DMS 273 (cell line): ENCODE data around the gene TMEM242.
"Not testable (repeated sequence)": the region's sequence is repeated elsewhere in the genome, so short reads cannot be mapped to it uniquely, and the experiment has no call there.

Experiments used
- DNase-seq: peaks from one replicate; lab custom pipeline; 2025; ENCODE audit not compliant: unreplicated experiment; lab: John Stamatoyannopoulos, UW

The TMEM242 gene

DNA sequence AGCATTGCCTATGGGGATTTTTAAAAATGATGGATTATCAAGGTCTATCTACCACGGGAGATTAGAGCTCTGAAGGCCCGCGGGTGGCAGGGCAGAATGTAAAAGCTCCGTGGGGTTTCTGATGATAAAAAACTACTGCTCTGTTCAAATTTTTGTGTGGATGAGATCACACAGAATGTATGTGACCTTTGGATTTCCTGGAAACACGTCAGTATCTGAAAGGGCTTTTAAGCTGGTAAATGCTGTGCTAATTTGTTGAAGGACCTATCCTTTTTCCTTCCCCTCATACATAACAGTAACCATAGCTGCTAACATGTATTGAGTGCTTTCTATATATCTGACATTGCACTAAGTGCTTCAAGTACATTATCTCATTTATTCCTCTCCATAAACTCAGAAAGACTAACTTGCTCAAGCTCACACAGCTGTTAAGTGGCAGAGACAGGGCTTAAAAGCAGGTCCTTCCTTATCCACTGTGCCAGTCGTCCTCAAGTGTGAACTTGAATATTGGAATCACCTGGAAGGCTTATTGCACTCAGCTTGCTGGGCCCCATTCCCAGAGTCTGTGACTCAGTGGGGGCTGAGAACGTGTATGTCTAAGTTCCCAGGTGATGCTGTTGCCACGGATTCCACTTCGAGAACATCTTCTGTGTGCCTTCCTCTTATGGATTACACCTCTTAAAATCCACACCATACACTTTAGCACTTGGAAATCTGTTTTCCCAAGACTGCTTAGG, 1.9 kb upstream of the TMEM242 start:
- DNase-seq: no peak

DNA sequence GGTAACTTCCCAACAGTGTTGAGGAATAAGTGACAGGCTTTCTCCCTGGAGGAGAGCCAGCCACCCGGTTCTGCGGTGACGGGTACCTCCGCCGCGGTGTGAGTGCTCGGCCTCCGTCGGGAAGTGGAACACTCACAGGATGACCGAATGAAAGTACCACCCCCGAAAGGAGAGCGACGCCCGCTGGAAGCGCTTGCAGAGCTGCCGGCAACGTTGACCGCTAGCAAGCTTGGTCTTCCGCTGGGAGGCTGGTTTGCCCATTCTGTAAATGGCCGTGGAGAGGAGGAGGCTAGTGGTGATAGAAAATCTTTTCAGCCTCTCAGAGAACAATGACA, 614 bp upstream of the TMEM242 start:
- DNase-seq: no peak

DNA sequence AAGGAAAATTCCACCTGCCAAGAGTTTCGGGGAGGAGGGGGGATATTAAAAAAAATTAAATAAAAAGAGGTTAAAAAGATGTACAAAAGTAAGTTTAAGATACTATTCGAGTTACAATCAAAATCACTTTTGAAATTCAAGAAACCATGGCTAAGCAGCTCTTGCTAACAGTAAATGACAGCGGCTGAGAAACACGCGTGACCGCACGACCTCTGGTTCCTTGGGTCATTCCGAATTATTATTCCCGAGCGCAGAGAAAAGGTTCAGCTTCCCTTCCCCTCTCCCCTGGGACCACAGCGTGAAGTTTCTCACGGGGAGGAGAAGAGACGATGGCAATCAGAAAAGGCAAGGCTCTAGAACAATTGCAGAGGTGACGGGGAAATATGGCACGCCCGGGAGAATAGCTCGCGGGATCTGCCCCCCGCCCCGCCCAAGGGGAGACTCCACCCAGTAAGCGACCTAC, 496 bp downstream of the TMEM242 start:
- DNase-seq: no peak

DNA sequence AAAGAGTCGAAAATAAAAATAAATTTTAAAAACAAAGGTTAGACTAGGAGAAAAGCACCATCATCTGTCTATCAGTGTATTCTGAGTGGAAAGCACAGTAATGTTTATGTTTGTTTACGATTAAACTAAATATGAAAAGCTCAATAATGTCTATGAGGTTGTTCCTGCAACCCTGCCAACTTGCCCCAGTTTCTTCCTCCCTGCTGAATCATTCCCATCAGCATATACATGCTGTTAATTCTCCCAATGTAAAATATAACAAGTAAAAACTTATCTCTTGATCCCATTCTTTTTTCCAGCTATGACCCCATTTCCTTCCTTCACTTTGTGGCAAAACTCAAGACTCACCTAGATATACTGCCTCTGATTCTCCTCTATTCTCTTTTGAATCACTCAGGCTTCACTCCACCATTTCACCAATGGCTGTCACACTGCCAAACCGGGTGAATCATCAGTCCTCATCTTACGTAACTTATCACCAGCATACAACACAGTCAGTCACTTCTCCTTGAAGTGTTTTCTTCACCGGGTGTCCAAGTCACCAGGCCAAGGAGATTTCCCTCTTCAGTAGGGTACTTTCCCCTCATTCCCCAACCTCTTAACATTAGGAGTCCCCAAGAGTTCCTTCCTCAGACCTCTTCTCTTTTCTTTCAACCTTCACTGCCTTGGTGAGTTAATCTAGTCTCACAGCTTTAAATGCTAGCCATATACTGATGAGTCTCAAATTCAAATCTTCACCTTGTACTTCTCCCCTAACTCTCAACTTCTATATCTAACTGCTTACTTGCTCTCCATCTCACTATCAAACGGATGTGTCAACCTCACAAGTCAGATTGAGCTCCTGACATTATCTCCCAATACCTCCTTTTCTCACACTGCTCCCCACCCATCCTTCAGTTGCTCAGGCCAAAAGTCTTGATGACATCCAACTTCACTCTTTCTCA, 6.2 kb downstream of the TMEM242 start:
- DNase-seq: no peak

DNA sequence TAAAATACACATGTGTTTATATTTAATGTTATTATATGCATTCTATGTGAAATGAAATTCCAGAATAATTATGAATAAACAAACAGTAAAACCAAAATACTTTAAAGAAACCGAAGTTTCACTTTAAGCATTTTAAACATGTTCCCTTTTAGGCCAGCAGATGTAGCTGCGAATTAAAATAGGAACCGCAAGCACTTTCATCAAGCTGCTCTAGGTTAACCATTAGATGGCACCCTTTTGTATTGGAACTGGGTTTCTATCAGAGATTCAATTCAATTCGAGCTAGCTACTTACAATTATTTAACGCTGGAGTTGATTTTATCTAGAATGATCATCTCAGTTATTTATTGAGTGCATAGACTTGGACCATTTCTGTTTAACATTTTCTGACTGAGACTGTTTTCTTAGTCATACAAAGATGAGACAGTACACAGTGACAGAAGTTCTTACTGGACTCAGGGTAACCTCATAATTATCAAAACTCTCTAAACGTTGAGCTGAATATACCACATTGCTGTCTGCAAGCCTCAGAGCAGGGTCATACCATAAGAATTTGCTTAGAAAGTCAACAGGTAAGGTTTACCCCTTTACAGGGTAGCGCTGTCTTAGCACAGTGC, 8.5 kb downstream of the TMEM242 start:
- DNase-seq: no peak

DNA sequence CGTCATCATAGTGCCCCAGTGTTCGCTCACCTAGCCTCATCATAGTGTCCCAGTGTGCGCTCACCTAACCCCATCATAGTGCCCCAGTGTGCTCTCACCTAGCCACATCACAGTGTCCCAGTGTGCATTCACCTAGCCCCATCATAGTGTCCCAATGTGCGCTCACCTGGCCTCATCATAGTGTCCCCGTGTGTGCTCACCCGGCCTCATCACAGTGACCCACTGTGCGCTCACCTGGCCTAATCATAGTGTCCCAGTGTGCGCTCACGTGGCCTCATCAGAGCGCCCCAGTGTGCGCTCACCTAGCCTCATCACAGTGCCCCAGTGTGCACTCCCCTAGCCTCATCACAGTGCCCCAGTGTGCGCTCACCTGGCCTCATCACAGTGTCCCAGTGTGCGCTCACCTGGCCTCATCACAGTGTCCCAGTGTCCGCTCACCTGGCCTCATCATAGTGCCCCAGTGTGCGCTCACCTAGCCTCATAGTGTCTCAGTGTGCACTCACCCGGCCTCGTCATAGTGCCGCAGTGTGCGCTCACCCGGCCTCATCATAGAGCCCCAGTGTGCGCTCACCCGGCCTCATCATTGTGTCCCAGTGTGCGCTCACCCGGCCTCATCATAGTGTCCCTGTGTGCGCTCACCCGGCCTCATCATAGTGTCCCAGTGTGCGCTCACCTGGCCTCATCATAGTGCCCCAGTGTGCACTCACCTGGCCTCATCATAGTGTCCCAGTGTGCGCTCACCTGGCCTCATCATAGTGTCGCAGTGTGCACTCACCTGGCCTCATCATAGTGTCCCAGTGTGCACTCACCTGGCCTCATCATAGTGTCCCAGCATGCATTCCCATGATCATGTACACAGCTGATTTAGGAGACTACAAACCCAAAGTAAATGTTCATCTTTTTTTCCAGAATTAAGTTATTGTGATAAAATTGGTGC, 9.5 kb downstream of the TMEM242 start:
- no peak for DNase-seq

DNA sequence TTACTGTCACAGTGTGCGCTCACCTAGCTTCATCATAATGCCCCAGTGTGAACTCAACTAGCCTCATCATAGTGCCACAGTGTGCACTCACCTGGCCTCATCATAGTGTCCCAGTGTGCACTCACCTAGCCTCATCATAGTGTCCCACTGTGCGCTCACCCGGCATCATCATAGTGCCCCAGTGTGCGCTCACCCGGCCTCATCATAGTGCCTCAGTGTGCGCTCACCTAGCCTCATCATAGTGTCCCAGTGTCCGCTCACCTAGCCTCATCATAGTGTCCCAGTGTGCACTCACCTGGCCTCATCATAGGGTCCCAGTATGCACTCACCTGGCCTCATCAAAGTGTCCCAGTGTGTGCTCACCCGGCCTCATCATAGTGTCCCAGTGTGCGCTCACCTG, 10.6 kb downstream of the TMEM242 start:
- no peak for DNase-seq

DNA sequence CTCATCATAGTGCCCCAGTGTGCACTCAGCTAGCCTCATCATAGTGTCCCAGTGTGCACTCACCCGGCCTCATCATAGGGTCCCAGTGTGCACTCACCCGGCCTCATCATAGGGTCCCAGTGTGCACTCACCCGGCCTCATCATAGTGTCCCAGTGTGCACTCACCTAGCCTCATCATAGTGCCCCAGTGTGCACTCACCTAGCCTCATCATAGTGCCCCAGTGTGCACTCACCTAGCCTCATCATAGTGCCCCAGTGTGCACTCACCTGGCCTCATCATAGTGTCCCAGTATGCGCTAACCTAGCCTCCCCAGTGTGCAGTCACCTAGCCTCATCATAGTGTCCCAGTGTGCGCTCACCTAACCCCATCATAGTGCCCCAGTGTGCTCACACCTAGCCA, 12.6 kb downstream of the TMEM242 start:
- DNase-seq: not testable (repeated sequence)

DNA sequence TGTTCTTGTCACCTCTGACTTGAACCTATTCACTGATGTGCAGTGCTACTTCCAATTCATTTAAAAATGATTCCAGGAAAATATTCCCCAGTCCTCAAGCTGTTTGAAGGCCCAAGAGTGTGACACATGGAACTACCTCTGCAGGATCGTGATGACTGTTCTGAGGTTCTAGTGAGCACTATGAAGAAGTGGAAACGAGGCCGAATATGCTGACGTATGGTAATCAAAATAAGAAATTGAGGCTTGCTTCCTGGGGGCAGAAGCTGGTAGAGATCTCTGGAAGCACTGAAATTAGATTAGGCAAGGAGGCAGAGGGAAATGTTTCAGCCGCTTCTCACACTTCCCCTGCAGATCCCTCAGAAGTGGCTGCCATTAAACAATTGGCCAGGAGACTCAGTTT, 15.7 kb downstream of the TMEM242 start:
- no peak for DNase-seq

DNA sequence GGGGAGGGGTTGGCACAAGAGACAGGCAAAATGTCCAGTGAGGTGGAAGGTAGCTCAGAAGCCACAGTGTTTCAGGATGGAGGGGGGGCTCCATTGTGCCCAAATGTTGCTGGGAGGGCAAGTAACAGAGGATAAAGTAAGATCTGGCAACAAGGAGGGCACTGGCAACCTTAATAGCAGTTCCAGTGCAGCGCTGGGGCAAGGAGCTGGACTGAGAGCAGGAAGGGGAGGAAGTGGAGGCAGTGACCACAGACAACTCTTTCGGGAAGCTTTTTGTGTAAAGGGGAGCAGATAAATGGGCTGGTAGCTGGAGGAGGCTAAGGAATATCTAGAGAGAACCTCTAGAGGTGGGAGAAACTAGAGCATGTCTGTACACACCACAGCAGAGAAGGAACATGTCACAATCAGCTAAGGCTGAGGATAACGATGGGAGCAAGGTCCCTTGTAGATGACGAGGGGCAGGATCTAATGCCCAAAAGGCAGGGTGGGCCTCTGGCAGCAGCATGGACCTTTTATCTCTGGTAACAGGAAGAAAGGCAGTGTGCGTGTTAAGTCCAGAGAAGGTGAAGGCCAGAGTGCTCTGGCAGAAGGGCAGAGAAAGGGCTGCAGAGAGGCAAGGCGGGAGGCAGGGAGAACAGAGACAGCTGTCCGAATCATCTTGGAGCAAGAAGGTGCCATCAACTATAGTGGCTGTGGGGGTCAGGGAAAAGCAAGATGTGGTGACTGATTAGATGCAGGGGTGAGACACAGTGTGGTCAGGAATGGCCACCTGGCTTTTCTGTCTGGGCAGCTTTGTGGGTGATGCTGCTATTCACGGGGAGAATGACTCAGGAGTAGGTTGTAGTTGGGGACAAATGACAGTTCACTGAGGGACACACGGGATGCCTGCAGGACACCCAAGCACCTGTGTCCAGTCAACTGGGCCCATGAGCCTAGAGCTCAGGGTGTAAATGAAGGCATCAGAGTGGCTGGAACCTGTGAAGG, 17.4 kb downstream of the TMEM242 start:
- no peak for DNase-seq

DNA sequence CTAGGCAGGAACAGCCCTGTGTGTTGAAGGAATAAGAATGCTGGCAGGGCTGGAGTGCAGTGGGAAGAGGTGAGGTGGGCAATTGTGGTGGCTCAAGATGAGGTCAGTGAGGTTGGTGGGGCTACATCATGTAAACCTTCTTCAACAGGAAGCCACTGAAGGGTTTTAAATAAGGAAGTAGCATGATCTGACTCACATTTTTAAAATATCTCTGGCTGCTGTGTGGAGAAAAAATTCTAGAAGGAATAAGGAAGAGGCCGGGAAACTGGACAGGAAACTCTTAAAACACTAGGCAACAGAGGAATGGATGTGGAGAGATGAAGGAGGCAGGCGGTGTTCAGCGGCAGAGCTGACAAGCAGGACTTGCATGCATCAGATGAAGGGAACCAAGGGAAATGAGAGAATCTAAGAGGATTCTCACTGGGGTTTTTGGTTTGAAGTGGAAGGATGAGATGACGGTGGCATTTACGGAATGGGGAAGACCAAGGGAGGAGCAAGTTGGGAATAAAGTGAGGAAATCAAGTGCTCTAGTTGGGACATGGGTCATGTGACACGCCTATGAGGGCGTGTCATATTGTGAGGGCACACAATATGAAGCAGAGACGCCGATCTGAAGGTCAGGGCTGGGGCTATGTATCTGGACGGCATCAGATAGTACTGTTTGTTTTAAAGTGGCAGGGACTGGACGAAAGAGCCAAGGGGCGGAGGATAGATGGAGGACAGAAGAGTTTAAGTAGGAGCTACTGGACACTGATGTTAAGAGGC, 18.2 kb downstream of the TMEM242 start:
- DNase-seq: no peak

DNA sequence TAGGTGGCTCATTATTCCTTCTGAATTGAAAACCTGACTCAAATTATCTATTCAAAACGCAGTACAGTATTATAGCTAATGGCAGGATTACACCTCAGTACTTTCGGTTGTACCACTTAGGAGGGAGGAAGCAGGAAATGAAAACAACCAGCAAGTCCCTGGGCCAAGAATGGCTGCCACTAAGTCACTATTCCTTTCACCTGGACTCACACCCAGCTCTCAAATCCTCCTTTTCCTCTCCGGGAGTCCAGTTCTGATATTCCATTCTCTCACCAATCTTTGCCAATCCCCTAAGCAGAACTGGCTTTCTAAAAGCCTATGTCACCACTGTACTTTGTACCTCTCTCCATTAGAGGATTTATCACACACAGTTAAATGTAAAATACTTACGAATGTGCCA, 20.6 kb downstream of the TMEM242 start:
- no peak for DNase-seq

DNA sequence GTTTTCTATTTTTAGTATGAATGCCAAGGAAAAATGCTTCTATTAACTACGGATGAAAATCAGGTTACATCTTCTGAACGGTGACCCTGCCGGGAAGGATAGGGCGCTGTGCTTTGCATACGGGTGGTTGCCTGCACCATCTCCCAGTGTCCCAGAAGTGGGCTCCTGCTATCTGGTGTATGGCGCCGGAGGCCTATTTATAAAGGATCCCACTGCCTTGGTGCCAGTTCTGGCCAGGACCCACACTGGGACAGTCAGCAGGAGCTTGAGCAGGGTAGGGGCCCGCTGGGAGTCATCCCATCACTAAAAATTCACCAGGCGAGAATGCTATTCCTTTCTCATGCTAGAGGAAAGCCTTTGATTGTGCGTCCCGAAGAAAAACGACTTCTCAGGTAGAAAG, 22.9 kb downstream of the TMEM242 start:
- DNase-seq: no peak

DNA sequence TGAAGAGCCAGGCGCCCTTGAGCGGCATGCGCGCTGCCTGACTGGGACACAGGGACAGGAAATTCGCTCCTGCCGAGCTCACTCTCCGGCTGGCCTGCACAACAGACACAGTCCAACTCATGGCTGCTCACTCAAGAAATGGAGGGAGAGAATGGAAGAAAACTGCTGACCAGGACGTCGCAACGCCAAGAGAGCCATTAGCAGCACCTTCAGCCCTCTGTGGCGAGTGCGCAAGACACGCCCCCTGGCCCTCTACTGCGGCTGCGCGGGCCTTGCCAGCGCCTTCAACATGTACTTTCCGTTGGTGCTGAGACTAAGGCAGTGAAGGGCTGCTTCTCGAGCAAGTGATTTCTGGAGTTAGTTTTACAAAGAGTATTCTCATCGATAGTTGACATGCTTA, 23.3 kb downstream of the TMEM242 start:
- no peak for DNase-seq

DNA sequence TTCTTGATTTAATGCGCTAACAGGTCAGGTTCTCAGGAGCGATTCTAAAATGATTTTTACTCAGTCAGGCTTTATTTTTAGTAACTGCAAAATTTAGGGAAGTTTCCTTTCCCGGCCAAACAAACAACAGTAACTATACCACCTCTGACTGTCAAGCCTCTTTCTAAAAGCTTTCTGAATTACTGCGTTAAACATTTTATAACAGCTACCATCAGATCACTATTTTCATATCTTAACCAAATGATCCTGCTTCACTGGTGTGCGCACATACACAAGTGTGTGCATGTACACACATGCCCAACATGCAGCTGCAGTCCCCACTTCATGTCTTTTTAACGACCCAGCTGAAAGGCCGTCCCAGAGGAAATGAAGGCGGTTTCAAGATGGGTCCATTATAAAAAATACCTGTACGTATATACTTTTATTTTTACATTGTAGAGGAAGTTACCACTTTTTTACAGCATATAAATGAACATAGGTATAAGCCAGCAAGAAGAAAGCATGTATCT, 25.0 kb downstream of the TMEM242 start:
- DNase-seq: no peak

DNA sequence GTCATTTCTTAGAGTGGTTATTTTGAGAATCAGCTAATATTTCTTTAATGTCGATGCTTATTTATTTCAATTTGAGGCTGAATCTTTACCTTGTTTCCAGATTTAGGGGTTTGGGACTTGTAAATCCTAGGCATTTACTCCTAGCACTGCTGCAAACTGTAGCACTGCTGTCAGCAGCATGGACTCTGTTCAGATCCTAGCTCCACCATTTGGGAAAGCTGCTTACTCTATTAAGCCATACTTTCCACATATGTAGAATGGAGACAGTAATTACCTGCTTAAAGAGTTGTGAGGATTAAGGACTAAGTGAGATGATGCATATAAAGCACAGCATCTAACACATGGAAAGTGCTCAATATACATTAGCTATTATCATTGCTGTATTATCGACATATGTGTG, 28.7 kb downstream of the TMEM242 start:
- no peak for DNase-seq

DNA sequence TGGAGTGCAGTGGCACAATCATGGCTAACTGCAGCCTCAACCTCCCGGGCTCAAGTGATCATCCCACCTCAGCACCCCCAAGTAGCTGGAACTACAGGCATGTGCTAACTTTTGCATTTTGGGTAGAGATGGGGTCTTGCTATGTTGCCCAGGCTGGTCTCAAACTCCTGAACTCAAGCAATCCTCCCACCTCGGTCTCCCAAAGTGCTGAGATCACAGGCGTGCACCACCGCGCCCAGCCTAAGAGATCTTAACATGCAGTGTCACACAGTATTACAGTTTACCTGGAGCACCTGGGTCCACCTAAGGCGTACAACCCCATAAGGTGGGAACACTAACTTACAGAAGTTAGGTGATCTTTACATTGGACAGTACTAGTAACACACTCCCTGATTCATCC, 29.5 kb downstream of the TMEM242 start:
- DNase-seq: no peak

DNA sequence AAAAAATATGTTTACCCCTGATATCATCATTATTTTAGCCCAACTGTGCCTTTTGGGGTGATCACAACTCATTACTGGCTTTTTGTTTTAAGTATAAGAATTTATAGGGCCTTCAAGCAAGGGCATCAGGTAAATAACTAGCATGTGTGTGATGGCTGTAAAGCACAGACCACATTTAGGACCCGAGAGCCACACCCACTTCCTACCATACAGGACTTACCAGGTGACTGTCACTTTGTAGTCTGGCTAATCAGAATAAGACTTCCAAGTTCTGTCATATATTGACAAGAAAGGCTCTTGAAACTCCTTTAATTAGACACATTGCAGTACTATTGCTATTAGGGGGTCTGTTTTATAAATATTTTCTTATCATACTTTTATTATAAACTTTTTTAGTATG, 31.1 kb downstream of the TMEM242 start:
- DNase-seq: no peak

DNA sequence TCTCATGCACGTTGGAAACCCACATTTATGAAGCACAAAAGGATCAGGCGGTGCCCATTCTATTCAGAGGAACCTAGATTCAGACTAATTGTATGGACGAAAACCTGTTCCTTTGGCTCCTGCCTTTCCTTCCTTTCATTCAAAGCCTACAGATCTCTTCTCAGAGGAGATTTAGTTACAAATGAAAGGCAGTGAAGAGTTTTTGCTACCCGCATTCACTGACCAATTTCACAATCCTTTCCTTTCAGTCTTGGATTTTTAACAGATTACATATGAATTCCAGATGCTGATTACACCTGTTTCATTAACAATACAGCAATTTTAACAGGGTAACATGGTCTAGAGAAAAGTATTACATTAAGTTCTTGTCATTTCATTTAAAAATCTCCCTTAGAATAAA, 32.0 kb downstream of the TMEM242 start:
- no peak for DNase-seq
